ENCODE measurements around the gene FNBP1L.
"Not testable (repeated sequence)": the region's sequence is repeated elsewhere in the genome, so short reads cannot be mapped to it uniquely, and the experiment has no call there.

FNBP1L gene

DNA sequence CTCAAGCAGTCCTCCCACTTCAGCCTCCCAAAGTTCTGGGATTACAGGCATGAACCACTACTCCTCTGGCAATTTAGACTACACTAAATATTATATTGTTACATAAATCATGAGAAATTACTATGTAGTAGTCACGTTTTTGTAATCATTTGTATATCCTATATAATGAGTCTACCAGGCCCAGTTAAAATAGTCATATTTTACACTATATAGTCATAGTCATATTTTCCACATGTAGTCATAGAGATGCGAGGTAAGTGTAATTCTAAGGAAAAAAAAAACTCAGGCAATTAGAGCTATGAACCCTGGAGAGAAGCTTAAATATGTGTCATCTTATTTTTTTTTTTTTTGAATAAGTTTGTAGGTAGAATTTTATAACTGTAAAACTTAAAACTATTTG, 90.0 kb downstream of the FNBP1L start:
- H3K4me1 ChIP-seq (ENCODE audit: control insufficient read depth, insufficient read depth, low read length) = peaks cover 5% of the 10 kb centered on the region
- H3K27me3 ChIP-seq (ENCODE audit: control insufficient read depth, insufficient read depth, low read length) = no peaks in the 10 kb centered on the region
- H3K4me3 ChIP-seq (ENCODE audit: low read depth, low read length) = no peak overlapping the region
- H3K9me3 ChIP-seq (ENCODE audit: control insufficient read depth, insufficient read depth, low read length) = no peaks in the 10 kb centered on the region
- H3K36me3 ChIP-seq (ENCODE audit: control insufficient read depth, insufficient read depth, low read length) = no peaks in the 10 kb centered on the region
- H3K9ac ChIP-seq (ENCODE audit: low read depth, low read length) = no peak overlapping the region

DNA sequence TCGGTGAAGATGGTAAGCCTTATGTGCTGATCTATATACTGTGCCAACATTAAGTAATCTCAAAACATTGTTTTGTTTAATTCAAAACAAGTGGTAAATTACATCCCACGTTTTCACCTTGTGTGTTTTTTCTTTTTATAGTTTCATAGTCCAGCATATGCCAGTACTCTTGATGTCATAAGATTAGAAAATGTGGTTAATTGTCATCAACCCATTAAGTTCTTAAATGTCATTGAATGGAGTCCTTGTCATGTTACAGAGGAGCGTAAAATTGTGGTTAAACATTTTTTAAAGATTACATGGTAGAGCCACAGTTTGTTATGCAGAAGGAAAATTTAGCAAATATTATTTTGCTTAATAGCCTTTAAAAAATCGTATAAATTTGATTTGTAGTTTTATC, 93.1 kb downstream of the FNBP1L start:
- Histone ChIP-seq H3K9me3 (ENCODE audit: control insufficient read depth, insufficient read depth, low read length) (no peaks in the 10 kb centered on the region), H3K36me3 (ENCODE audit: control insufficient read depth, insufficient read depth, low read length) (no peaks in the 10 kb centered on the region), H3K9ac (ENCODE audit: low read depth, low read length) (no peak overlapping the region), H3K4me3 (ENCODE audit: low read depth, low read length) (no peak overlapping the region), H3K4me1 (ENCODE audit: control insufficient read depth, insufficient read depth, low read length) (peaks cover 7% of the 10 kb centered on the region), H3K27me3 (ENCODE audit: control insufficient read depth, insufficient read depth, low read length) (no peaks in the 10 kb centered on the region)

DNA sequence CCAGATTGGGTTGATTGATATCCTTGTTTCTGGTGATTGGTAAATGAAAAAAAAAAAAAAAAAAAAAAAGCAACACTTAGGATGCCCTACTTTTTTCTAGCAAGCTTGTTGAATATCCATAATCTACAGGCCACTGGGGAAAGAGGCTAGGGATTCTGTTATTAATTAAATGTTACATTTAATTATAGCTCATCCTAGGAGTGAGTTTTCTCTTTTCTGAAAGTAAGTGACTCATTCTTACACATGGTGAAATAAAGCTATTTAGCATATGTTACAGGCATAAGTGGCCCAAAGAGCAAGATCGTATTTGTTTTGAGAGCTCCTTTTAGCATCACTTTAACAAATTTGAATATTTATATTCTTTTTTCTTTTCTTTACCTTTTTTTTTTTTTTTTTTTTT, 94.5 kb downstream of the FNBP1L start:
- H3K9me3 ChIP-seq (ENCODE audit: control insufficient read depth, insufficient read depth, low read length) = no peaks in the 10 kb centered on the region
- no peaks in the 10 kb centered on the region for H3K27me3 ChIP-seq (ENCODE audit: control insufficient read depth, insufficient read depth, low read length)
- H3K4me3 ChIP-seq (ENCODE audit: low read depth, low read length) = no peak overlapping the region
- peaks cover under 1% of the 10 kb centered on the region for H3K36me3 ChIP-seq (ENCODE audit: control insufficient read depth, insufficient read depth, low read length)
- H3K4me1 ChIP-seq (ENCODE audit: control insufficient read depth, insufficient read depth, low read length) = peaks cover 7% of the 10 kb centered on the region
- H3K9ac ChIP-seq (ENCODE audit: low read depth, low read length) = no peak overlapping the region

DNA sequence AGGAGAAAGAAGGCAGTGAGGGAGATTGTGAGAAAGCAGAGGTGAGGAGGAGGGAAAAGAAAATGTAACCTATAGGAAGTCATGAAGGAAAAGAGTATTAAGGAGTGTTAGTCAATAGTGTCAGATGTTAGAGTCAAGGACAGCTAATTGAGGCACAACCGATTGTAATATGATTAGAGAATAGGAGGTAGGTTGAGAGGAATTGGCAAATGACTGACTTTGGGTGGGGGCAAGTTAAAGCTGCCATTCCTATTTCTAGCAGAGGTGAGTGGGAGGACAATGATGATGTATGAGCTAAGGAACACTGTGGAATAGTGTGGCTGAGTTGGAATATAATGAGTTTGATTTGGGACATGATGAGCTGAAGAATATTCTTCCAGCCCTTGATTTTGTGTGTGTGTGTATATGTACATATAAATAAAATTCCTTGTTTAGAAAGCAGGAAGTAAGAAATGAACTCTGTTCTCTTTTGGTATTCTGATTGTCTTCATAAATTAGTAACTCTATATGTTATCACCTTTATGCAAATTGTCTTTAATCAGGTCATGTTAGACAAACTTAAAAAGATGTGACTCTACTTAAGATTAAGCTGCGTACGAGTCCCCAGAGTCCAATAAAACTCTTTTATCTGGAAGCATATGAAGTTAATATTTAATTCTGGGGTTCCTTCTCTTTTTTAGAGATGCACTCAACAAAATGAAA, 98.4 kb downstream of the FNBP1L start:
- H3K9me3 ChIP-seq (ENCODE audit: control insufficient read depth, insufficient read depth, low read length) = no peaks in the 10 kb centered on the region
- no peak overlapping the region for H3K9ac ChIP-seq (ENCODE audit: low read depth, low read length)
- H3K27me3 ChIP-seq (ENCODE audit: control insufficient read depth, insufficient read depth, low read length) = no peaks in the 10 kb centered on the region
- H3K36me3 ChIP-seq (ENCODE audit: control insufficient read depth, insufficient read depth, low read length) = peaks cover 6% of the 10 kb centered on the region
- H3K4me3 ChIP-seq (ENCODE audit: low read depth, low read length) = no peak overlapping the region
- peaks cover 5% of the 10 kb centered on the region for H3K4me1 ChIP-seq (ENCODE audit: control insufficient read depth, insufficient read depth, low read length)

DNA sequence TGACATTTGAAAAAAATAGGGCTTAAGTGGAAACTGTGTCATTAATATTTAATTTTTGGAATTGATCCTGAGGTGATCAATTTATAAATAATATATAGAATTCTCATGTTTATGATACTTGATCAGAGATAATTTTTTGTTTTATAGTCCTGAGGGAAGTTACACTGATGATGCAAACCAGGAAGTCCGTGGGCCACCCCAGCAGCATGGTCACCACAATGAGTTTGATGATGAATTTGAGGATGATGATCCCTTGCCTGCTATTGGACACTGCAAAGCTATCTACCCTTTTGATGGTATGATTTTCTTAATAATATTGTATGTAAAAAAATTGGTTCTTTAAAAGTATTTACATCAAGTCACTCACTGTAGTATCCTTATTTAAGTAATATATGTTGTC, 101.2 kb downstream of the FNBP1L start:
- H3K4me1 ChIP-seq (ENCODE audit: control insufficient read depth, insufficient read depth, low read length) = peaks cover 14% of the 10 kb centered on the region
- H3K9me3 ChIP-seq (ENCODE audit: control insufficient read depth, insufficient read depth, low read length) = no peaks in the 10 kb centered on the region
- H3K4me3 ChIP-seq (ENCODE audit: low read depth, low read length) = no peak overlapping the region
- H3K27me3 ChIP-seq (ENCODE audit: control insufficient read depth, insufficient read depth, low read length) = no peaks in the 10 kb centered on the region
- H3K36me3 ChIP-seq (ENCODE audit: control insufficient read depth, insufficient read depth, low read length) = peaks cover 6% of the 10 kb centered on the region
- H3K9ac ChIP-seq (ENCODE audit: low read depth, low read length) = no peak overlapping the region

DNA sequence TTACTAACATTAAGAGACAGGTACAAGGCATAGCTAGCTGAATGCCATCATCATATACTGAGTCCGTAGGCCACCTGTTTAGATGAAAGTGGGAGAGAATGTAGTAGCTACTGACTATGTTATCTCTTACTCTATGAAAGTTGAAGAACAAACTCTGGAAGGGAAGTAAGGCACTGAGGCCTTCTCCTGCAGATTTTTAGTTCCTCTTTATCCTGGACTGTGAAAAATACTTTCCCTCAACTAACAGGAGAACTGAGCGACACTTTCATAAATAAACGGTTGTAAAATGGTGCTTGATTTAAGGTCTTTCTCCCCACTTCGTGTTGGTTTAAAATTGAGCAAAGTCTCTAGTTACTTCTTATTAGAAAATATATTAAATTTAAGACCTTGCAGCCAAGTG, 101.9 kb downstream of the FNBP1L start:
- no peaks in the 10 kb centered on the region for H3K27me3 ChIP-seq (ENCODE audit: control insufficient read depth, insufficient read depth, low read length)
- H3K4me1 ChIP-seq (ENCODE audit: control insufficient read depth, insufficient read depth, low read length) = peaks cover 14% of the 10 kb centered on the region
- H3K9ac ChIP-seq (ENCODE audit: low read depth, low read length) = no peak overlapping the region
- no peaks in the 10 kb centered on the region for H3K9me3 ChIP-seq (ENCODE audit: control insufficient read depth, insufficient read depth, low read length)
- H3K36me3 ChIP-seq (ENCODE audit: control insufficient read depth, insufficient read depth, low read length) = peaks cover 6% of the 10 kb centered on the region
- H3K4me3 ChIP-seq (ENCODE audit: low read depth, low read length) = no peak overlapping the region

DNA sequence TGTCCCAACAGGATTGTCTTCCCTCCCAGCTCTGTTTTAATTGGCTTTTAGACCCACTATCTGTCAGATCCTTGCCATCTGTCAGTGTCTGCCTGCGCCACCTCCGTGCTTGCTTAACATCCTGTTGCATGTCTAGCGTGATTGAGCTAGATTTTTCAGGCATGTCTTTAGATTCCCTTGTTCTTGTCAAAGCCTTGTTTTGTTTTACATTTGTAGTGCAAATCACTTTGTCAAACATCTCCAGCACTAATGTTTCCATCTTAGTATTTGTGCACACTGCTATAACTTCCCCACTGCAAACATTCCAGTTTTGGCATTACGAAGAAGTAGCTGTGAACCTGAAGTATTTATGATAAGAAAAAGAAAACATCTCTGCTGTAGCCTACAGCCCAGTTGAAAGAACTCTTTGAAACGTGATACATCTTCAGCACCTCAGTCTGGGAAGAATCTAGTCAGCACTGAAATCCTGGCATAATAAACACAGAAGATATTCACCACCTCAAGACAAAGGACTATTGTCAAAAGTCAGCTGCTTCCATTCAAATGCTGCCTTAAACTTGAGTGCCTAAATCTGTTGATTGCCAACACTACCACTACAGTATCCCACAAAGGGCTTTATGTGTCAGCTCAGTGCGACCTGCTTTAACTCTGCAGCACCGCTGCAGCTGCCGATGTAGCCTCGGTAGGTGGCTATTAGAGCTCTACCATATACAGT, 105.0 kb downstream of the FNBP1L start:
- H3K4me1 ChIP-seq (ENCODE audit: control insufficient read depth, insufficient read depth, low read length) = peaks cover 14% of the 10 kb centered on the region
- H3K9ac ChIP-seq (ENCODE audit: low read depth, low read length) = no peak overlapping the region
- no peak overlapping the region for H3K4me3 ChIP-seq (ENCODE audit: low read depth, low read length)
- peaks cover 3% of the 10 kb centered on the region for H3K36me3 ChIP-seq (ENCODE audit: control insufficient read depth, insufficient read depth, low read length)
- no peaks in the 10 kb centered on the region for H3K9me3 ChIP-seq (ENCODE audit: control insufficient read depth, insufficient read depth, low read length)
- no peaks in the 10 kb centered on the region for H3K27me3 ChIP-seq (ENCODE audit: control insufficient read depth, insufficient read depth, low read length)

DNA sequence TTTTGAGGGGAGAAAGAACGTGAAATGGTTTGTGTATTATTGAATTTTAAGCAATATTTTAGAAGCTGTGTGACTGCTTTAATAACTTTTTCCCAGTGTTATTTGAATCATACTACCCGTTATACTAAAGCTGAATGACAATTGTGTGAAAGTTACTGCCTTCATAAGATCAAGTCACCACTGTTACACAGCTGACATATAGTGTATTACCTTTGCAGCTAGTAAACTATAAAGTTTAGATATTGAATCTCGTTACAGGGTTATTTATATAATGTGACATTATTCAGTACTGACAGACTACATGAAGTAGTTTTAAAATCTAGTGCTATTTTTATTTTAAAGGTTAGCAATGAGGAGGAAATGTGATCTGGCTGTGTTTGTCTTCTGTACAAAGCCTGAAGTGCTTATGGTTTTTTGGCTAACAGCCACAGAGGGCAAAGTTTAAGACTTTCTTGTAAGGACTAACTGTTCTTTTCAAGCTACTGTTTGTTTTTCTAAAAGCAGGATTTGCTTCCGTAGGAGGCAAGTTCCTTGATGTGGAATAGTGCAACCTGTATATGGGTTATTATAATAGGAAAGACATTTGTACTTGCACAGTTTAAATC, 106.1 kb downstream of the FNBP1L start:
- H3K4me1 ChIP-seq (ENCODE audit: control insufficient read depth, insufficient read depth, low read length) = peaks cover 14% of the 10 kb centered on the region
- H3K36me3 ChIP-seq (ENCODE audit: control insufficient read depth, insufficient read depth, low read length); H3K4me3 ChIP-seq (ENCODE audit: low read depth, low read length); H3K9me3 ChIP-seq (ENCODE audit: control insufficient read depth, insufficient read depth, low read length); H3K27me3 ChIP-seq (ENCODE audit: control insufficient read depth, insufficient read depth, low read length); H3K9ac ChIP-seq (ENCODE audit: low read depth, low read length): not testable (repeated sequence)

DNA sequence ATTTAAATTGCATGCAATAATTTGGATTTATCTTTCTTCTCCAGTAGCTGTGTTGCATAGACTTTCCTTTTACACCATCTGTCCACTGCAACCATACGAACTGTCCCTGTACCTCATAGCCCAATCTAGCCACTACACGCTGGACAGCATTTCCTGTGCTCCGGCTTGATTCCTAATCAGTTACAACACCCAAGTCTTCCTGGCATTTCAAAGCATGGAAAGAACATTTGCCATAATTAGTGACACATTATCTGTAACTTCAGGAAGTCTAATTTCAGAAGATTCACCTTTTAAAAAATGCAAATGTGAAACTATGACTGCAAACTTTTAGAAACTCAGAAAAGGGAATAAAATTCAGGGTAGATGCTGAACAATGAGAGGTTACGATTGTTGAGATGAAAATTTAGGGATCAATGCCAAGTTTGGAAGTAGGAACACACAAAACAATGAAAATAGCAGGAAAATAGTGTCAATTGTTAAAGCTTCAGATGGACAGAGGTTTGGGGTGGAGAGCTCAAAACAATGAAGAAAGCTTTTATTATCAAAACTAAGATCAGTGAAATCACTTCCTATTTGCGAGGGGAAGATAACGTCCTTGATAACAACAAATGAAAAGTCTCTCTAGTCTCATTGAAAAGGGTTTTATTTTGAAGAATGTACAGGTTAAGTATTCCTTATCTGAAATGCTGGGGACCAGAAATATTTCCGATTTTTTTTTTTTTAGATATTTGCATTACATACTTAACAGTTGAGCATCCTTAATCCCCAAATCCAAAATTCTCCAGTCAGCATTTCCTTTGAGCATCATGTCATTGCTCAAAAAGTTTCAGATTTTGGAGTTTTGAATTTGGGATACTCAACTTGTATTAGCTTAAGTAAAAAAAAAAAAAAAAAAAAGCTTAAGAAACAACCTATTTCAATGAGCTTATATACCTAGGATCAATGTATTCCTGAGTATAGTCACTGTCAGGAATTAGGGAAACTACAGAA, 107.3 kb downstream of the FNBP1L start:
- Histone ChIP-seq H3K4me3 (ENCODE audit: low read depth, low read length) (no peak overlapping the region), H3K4me1 (ENCODE audit: control insufficient read depth, insufficient read depth, low read length) (peaks cover 14% of the 10 kb centered on the region), H3K36me3 (ENCODE audit: control insufficient read depth, insufficient read depth, low read length) (peaks cover 2% of the 10 kb centered on the region), H3K27me3 (ENCODE audit: control insufficient read depth, insufficient read depth, low read length) (no peaks in the 10 kb centered on the region), H3K9me3 (ENCODE audit: control insufficient read depth, insufficient read depth, low read length) (no peaks in the 10 kb centered on the region), H3K9ac (ENCODE audit: low read depth, low read length) (no peak overlapping the region)

DNA sequence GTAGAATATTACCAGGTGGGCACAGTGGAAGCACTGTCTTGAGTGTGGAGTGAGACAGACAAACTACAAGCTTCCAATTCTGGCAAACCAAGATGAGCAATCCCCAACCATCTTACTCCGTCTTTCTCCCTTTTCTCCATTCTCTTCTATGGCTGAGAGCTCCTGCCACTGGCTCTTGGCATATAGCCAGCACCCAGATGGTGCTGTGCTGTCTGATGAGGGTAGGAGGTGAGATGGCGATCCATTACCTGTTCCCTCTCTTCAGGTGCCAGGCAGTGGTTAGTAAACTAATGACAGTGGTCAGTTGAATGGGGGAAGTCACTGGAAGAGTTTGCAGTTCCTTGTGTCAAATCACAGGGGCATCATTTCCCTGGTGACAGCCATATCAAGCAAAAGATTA, 108.4 kb downstream of the FNBP1L start:
- H3K36me3 ChIP-seq (ENCODE audit: control insufficient read depth, insufficient read depth, low read length) = no peaks in the 10 kb centered on the region

DNA sequence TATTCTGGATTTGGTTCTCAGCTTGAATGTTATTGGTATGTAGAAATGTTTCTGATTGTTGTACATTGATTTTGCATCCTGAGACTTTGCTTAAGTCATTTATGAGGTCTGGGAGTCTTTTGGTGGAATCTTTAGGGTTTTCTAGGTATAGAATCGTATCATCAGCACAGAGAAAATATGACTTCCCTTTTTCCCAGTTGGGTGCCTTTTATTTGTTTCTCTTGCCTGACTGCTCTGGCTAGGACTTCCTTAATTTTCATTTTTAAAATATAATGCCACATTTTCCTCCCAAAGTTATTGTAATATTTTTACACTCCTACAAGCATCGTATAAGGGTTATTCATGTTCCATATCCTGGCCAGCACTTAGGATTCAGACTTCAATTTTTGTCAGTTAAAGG, 111.1 kb downstream of the FNBP1L start:
- no peak overlapping the region for H3K4me3 ChIP-seq (ENCODE audit: low read depth, low read length)
- no peaks in the 10 kb centered on the region for H3K4me1 ChIP-seq (ENCODE audit: control insufficient read depth, insufficient read depth, low read length)
- H3K36me3 ChIP-seq (ENCODE audit: control insufficient read depth, insufficient read depth, low read length) = no peaks in the 10 kb centered on the region
- no peak overlapping the region for H3K9ac ChIP-seq (ENCODE audit: low read depth, low read length)
- no peaks in the 10 kb centered on the region for H3K27me3 ChIP-seq (ENCODE audit: control insufficient read depth, insufficient read depth, low read length)
- no peaks in the 10 kb centered on the region for H3K9me3 ChIP-seq (ENCODE audit: control insufficient read depth, insufficient read depth, low read length)

More for the DNA sequence above, 108.4 kb downstream of the FNBP1L start:
- no peaks in the 10 kb centered on the region for H3K27me3 ChIP-seq (ENCODE audit: control insufficient read depth, insufficient read depth, low read length)
- peaks cover 14% of the 10 kb centered on the region for H3K4me1 ChIP-seq (ENCODE audit: control insufficient read depth, insufficient read depth, low read length)
- no peak overlapping the region for H3K4me3 ChIP-seq (ENCODE audit: low read depth, low read length)
- H3K9me3 ChIP-seq (ENCODE audit: control insufficient read depth, insufficient read depth, low read length) = no peaks in the 10 kb centered on the region
- H3K9ac ChIP-seq (ENCODE audit: low read depth, low read length) = no peak overlapping the region

Measured in iPS-15b (cell line).